Measurements from ENCODE around the gene COL9A2. TPM values are rescaled to one million over a fixed set of nuclear protein-coding genes. Genes with fewer than 3 reads are reported as not detected.

COL9A2 gene
- total RNA-seq, 4 donors from 2014 or later, result 5.4 to 43.0 (median 14.6) TPM

GRCh38 chr1:40299366-40300248 is 17.5 kb downstream of the COL9A2 start:
- 69 to 77% methylated on average over 3 to 8 of the region's 8 CpGs for WGBS, 2 donors (ENCODE audit: low coverage in 1 of 2)
- intact Hi-C loops (cut with DNase I; ENCODE audit: low total_unique reads), result no loop called here
- Histone ChIP-seq H3K27me3 (no peaks in the 10 kb centered on the region), H3K27ac (no peak overlapping the region), H3K36me3 (no peaks in the 10 kb centered on the region), H3K9me3 (no peaks in the 10 kb centered on the region), H3K4me3 (no peak overlapping the region), H3K4me1 (no peaks in the 10 kb centered on the region)
- no peak for TF ChIP-seq CTCF (IDR thresholded peaks at IDR 0.05)
- TF ChIP-seq POLR2A (IDR thresholded peaks at IDR 0.05), result no peak
- no peak for TF ChIP-seq EP300 (IDR thresholded peaks at IDR 0.05; ENCODE audit: low read depth)
- no peak for TF ChIP-seq POLR2AphosphoS5 (IDR thresholded peaks at IDR 0.05)
- DNase-seq, result no peak
- in situ Hi-C loops (cut with MboI; ENCODE audit: low pct_ligation_motif_present in 1 of 4, low pct_unique_long_range_greater_than_20kb in 1 of 4, low sequenced_read_pairs in 3 of 4), result no loop called here

DNA sequence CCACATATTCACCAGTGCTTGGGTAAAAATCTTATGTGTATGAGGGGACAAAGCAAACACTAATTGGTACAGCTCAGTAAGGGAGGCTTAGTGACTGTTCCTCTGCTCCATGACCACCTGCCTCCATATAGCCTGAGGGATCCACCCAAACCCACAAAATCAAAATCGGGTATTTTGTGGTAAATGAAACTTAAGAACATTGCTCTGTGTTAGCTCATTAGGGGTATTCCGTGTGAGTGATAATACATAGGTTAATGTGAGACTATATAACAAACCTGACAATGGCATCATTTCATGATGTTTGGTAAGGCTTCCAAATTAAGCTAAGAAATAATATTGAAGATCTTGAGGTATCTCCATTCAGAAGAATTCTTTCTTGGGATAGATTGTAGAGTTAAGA is 25.8 kb downstream of the COL9A2 start:
- Histone ChIP-seq H3K4me1 (no peaks in the 10 kb centered on the region), H3K27me3 (no peaks in the 10 kb centered on the region), H3K9me3 (no peaks in the 10 kb centered on the region), H3K4me3 (no peak overlapping the region), H3K36me3 (peaks cover 0 to 40% (median 19%) of the 10 kb centered on the region in 4 donors), H3K27ac (no peak overlapping the region)
- TF ChIP-seq EP300 (IDR thresholded peaks at IDR 0.05; ENCODE audit: low read depth) (no peak), POLR2AphosphoS5 (IDR thresholded peaks at IDR 0.05) (no peak), POLR2A (IDR thresholded peaks at IDR 0.05) (no peak), CTCF (IDR thresholded peaks at IDR 0.05) (no peak)
- DNase-seq, result no peak
- intact Hi-C loops (cut with DNase I; ENCODE audit: low total_unique reads) (no loop called here), in situ Hi-C loops (cut with MboI; ENCODE audit: low pct_ligation_motif_present in 1 of 4, low pct_unique_long_range_greater_than_20kb in 1 of 4, low sequenced_read_pairs in 3 of 4) (no loop called here)
- WGBS, 2 donors (ENCODE audit: low coverage in 1 of 2), result 70 to 75% methylated on average over 2 of the region's 2 CpGs

DNA sequence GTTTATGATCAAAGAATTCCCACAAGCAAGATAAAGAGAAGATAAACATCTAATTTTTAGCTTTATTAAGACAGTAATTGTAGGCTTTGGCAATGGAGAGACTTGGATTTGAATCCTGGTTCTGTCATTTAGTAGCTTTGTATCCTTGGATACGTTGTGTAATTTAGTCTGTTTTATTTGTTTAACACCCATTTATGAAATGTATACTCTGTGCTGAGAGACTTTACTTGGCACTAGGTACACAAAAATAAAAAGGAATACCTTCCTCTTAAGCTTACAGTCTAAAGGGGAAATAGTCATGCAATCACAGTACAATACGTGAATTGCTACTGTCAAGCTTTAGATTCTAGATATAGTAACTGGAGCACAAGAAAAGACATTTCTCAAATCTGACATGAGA is 35.2 kb downstream of the COL9A2 start:
- no peaks in the 10 kb centered on the region for H3K27me3 ChIP-seq
- no peaks in the 10 kb centered on the region for H3K9me3 ChIP-seq
- intact Hi-C loops (cut with DNase I; ENCODE audit: low total_unique reads), result no loop called here
- no peak for DNase-seq
- H3K4me1 ChIP-seq, result peaks cover 0 to 20% (median 10%) of the 10 kb centered on the region in 4 donors
- no peak overlapping the region for H3K4me3 ChIP-seq
- in situ Hi-C loops (cut with MboI; ENCODE audit: low pct_ligation_motif_present in 1 of 4, low pct_unique_long_range_greater_than_20kb in 1 of 4, low sequenced_read_pairs in 3 of 4), result no loop called here
- H3K27ac ChIP-seq, result peak overlapping the region in 2 of 4 donors; percentile 45 to 60
- WGBS, 2 donors (ENCODE audit: low coverage in 1 of 2), result 36 to 52% methylated on average over 2 of the region's 2 CpGs
- H3K36me3 ChIP-seq, result peaks cover 0 to 33% (median 6%) of the 10 kb centered on the region in 4 donors
- no peak for TF ChIP-seq POLR2AphosphoS5 (IDR thresholded peaks at IDR 0.05)

GRCh38 chr1:40276122-40276521 is 41.0 kb downstream of the COL9A2 start:
- Histone ChIP-seq H3K27me3 (no peaks in the 10 kb centered on the region), H3K9me3 (no peaks in the 10 kb centered on the region), H3K4me3 (no peak overlapping the region), H3K36me3 (peaks cover 0 to 35% (median 8%) of the 10 kb centered on the region in 4 donors), H3K4me1 (peaks cover 0 to 4% (median 3%) of the 10 kb centered on the region in 4 donors), H3K27ac (no peak overlapping the region)
- intact Hi-C loops (cut with DNase I; ENCODE audit: low total_unique reads) (no loop called here), in situ Hi-C loops (cut with MboI; ENCODE audit: low pct_ligation_motif_present in 1 of 4, low pct_unique_long_range_greater_than_20kb in 1 of 4, low sequenced_read_pairs in 3 of 4) (no loop called here)
- 92 to 97% methylated on average over 3 of the region's 3 CpGs for WGBS, 2 donors (ENCODE audit: low coverage in 1 of 2)
- DNase-seq, result no peak
- TF ChIP-seq EP300 (IDR thresholded peaks at IDR 0.05; ENCODE audit: low read depth), result no peak
- no peak for TF ChIP-seq POLR2AphosphoS5 (IDR thresholded peaks at IDR 0.05)
- no peak for TF ChIP-seq CTCF (IDR thresholded peaks at IDR 0.05)
- no peak for TF ChIP-seq POLR2A (IDR thresholded peaks at IDR 0.05)
